CD14-positive monocyte (primary cell): ENCODE measurements around the gene SPIRE2. TPM values are rescaled to one million over a fixed set of nuclear protein-coding genes. Genes with fewer than 3 reads are reported as not detected.

ENCODE experiments used
- DNase-seq, 3 donors: peaks; one replicate each; pipeline ENCODE4 v3.0.0-alpha.2; 2011 to 2022
- H2AFZ ChIP-seq: 2 replicates; pipeline ENCODE4 v1.6.0; 2012; ENCODE audit warnings: mild to moderate bottlenecking, low read depth, low read length, inconsistent platforms; ENCODE audit not compliant: insufficient read depth, poor library complexity, severe bottlenecking
- H3K27ac ChIP-seq, 2 donors: 1 replicate in 1 of 2; 2 replicates in 1 of 2; pipeline ENCODE4 v1.5.1; 2012 to 2013; ENCODE audit warnings: low read length in 2 of 2, control low read depth in 1 of 2, inconsistent platforms in 1 of 2, low read depth in 1 of 2, mild to moderate bottlenecking in 1 of 2
- H3K27me3 ChIP-seq, 2 donors: one replicate each; pipeline versions ENCODE4 v1.6.0 to v1.6.1; 2011 to 2013; ENCODE audit warnings: low read length in 2 of 2; ENCODE audit not compliant: control insufficient read depth in 2 of 2, insufficient read depth in 2 of 2
- H3K36me3 ChIP-seq, 2 donors: replicated peaks in 1 of 2; 1 replicate in 1 of 2; 2 replicates in 1 of 2; pipeline versions ENCODE4 v1.5.1 to v1.6.1; 2012 to 2013; ENCODE audit warnings: low read length in 2 of 2, control low read depth in 1 of 2, inconsistent platforms in 1 of 2, mild to moderate bottlenecking in 1 of 2; ENCODE audit not compliant: insufficient read depth in 2 of 2, control insufficient read depth in 1 of 2
- H3K4me1 ChIP-seq, 2 donors: 1 replicate in 1 of 2; 2 replicates in 1 of 2; pipeline versions ENCODE4 v1.5.1 to v1.6.1; 2012 to 2013; ENCODE audit warnings: low read length in 2 of 2, control low read depth in 1 of 2, inconsistent platforms in 1 of 2, mild to moderate bottlenecking in 1 of 2, moderate library complexity in 1 of 2; ENCODE audit not compliant: insufficient read depth in 2 of 2, control insufficient read depth in 1 of 2
- H3K4me2 ChIP-seq: replicated peaks from 2 replicates; pipeline ENCODE3; 2012; ENCODE audit warnings: low read length, moderate library complexity, mild to moderate bottlenecking; ENCODE audit not compliant: poor library complexity, severe bottlenecking; ENCODE audit errors: extremely low read depth
- H3K4me3 ChIP-seq, 3 experiments: fragments of 200-600 bp in 1 of 3; sonication (generic) in 1 of 3; replicated peaks in 1 of 3; 1 replicate in 2 of 3; 2 replicates in 1 of 3; pipeline ENCODE4 v1.5.1; 2011 to 2013; ENCODE audit warnings: low read length in 3 of 3, mild to moderate bottlenecking in 3 of 3, control low read depth in 2 of 3, low read depth in 2 of 3, inconsistent platforms in 1 of 3, moderate library complexity in 1 of 3
- H3K79me2 ChIP-seq: 2 replicates; pipeline ENCODE4 v1.6.0; 2012; ENCODE audit warnings: mild to moderate bottlenecking, control low read depth, inconsistent platforms, low read length, moderate library complexity; ENCODE audit not compliant: insufficient read depth
- H3K9ac ChIP-seq: 2 replicates; pipeline ENCODE4 v1.6.0; 2017; ENCODE audit warnings: low read length, mild to moderate bottlenecking; ENCODE audit not compliant: insufficient read depth, poor library complexity, severe bottlenecking
- H3K9me3 ChIP-seq, 2 donors: replicated peaks in 1 of 2; 1 replicate in 1 of 2; 2 replicates in 1 of 2; pipeline versions ENCODE4 v1.5.1 to v1.6.1; 2012 to 2013; ENCODE audit warnings: low read length in 2 of 2, control low read depth in 1 of 2; ENCODE audit not compliant: control insufficient read depth in 1 of 2, insufficient read depth in 1 of 2
- H4K20me1 ChIP-seq: 2 replicates; pipeline ENCODE4 v1.6.0; 2012; ENCODE audit warnings: mild to moderate bottlenecking, low read length, control low read depth, moderate library complexity; ENCODE audit not compliant: insufficient read depth
- H3K27ac Mint-ChIP-seq, 7 donors: one replicate each; pipeline ENCODE4 v1.8.0; 2020; ENCODE audit warnings: mild to moderate bottlenecking in 7 of 7, mixed read lengths in 7 of 7, moderate library complexity in 6 of 7, inconsistent platforms in 2 of 7
- H3K27me3 Mint-ChIP-seq, 3 donors: one replicate each; pipeline ENCODE4 v1.8.0; 2021 to 2022; ENCODE audit warnings: low read depth in 3 of 3, mild to moderate bottlenecking in 3 of 3, mixed read lengths in 3 of 3, moderate library complexity in 3 of 3, inconsistent platforms in 1 of 3
- H3K36me3 Mint-ChIP-seq, 2 donors: one replicate each; pipeline ENCODE4 v1.8.0; 2020; ENCODE audit warnings: mixed read lengths in 2 of 2, inconsistent platforms in 1 of 2, mild to moderate bottlenecking in 1 of 2
- H3K4me1 Mint-ChIP-seq: one replicate; pipeline ENCODE4 v1.8.0; 2020; ENCODE audit warnings: mild to moderate bottlenecking, mixed read lengths
- H3K4me3 Mint-ChIP-seq, 2 donors: one replicate each; pipeline ENCODE4 v1.8.0; 2020; ENCODE audit warnings: mild to moderate bottlenecking in 2 of 2, mixed read lengths in 2 of 2, moderate library complexity in 1 of 2
- H3K9me3 Mint-ChIP-seq, 7 donors: one replicate each; pipeline ENCODE4 v1.8.0; 2020 to 2022; ENCODE audit warnings: mixed read lengths in 7 of 7, mild to moderate bottlenecking in 6 of 7, moderate library complexity in 6 of 7, inconsistent platforms in 2 of 7
- WGBS: methylation state at CpG from one replicate; pipeline ENCODE4 v1.1.5; 2013; ENCODE audit warnings: missing lambda C conversion rate; ENCODE audit not compliant: insufficient coverage; 5-methylcytosine and 5-hydroxymethylcytosine counted together
- intact Hi-C, 2 donors: fragments of 100-400 bp; cut with micrococcal nuclease; formaldehyde crosslinking; loops; one replicate each; pipeline versions ENCODE4 v1.15.0 to v1.15.1; 2023
- polyA plus RNA-seq, 3 donors: library from polyadenylated mRNA; depleted of rRNA in 1 of 3; unstranded in 2 of 3; stranded (reverse) in 1 of 3; fragments of 300-500 nt in 2 of 3; fragments of >200 nt in 1 of 3; fragmentation: Illumina TruSeq in 2 of 3; gene quantifications; 1 replicate in 2 of 3; 2 replicates in 1 of 3; pipeline ENCODE4 v1.2.3, GENCODE V29; 2012 to 2021
- TF ChIP-seq, protein P1 (sequence below): fragments of 200-600 bp; IDR thresholded peaks from one replicate; pipeline ENCODE4 v1.8.0; 2022; ENCODE audit warnings: antibody characterized with exemption, mild to moderate bottlenecking

Gene SPIRE2
- polyA plus RNA-seq, 3 donors = 0.09 to 1.2 TPM; not detected in 1

DNA sequence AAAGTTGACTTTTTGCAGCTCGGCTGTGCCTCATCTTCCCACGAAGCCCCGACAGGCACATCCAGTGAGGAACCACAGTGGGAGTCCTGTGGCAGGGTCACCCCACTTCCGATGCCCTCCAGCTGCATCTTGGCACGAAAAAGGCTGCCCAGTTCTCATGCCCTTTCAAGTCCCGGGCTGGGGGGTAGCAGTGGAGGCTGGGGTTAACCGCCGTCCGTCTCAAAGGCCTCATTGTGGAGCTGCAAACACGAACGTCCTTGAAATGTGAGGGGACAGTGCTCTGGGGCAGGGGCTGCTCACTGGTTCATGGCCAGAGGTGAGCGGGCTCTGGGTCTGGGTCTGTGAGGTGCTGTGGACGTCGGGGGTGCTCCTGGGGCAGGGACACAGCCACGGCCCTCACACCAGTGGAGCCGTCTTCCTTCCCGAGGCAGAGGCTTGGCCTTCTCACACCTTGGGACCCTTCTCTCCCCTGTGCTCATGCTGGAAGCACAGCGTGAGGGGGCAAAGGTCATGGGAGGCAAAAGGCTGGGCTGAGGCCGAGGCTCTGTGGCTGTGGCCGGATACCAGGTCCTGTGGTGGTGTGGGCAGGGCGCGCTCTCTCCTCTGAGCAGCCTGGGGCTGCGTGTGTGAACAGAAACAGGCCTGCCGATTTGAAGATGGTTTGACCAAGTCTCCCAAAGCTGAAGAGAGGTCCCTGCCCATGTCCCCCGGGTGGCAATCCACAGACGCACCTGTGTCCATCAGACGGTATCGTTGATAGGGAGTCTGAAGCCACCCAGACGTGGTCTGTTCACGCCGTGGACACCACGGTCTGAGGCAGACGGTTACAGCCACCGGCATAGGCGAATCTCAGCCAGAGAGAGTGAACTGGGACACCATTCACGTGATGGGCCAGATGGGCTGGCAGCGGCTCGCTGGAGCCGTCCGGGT, 87.3 kb downstream of the SPIRE2 start:
- 95% methylated on average over 38 of the region's 40 CpGs for WGBS
- H3K79me2 ChIP-seq = no peaks in the 10 kb centered on the region
- H3K27ac ChIP-seq = no peak overlapping the region
- H3K4me3 ChIP-seq = no peak overlapping the region
- peaks cover 10 to 15% of the 10 kb centered on the region in 2 donors for H3K36me3 ChIP-seq
- DNase-seq = no peak
- H3K4me1 ChIP-seq = peaks cover 16 to 19% of the 10 kb centered on the region in 2 donors
- Mint-ChIP-seq H3K27me3 (peaks cover 26 to 48% (median 27%) of the 10 kb centered on the region in 3 donors), H3K27ac (peak overlapping the region in 1 of 7 donors; percentile 49), H3K9me3 (peaks cover 0 to 11% (median 0%) of the 10 kb centered on the region in 7 donors), H3K4me3 (no peak overlapping the region), H3K36me3 (peaks cover 8 to 20% of the 10 kb centered on the region in 2 donors), H3K4me1 (peaks cover 16% of the 10 kb centered on the region)
- intact Hi-C loops = no loop called here
- H3K9ac ChIP-seq = no peak overlapping the region
- H4K20me1 ChIP-seq = peaks cover 28% of the 10 kb centered on the region
- H3K4me2 ChIP-seq = no peak overlapping the region
- TF ChIP-seq, protein P1, sequence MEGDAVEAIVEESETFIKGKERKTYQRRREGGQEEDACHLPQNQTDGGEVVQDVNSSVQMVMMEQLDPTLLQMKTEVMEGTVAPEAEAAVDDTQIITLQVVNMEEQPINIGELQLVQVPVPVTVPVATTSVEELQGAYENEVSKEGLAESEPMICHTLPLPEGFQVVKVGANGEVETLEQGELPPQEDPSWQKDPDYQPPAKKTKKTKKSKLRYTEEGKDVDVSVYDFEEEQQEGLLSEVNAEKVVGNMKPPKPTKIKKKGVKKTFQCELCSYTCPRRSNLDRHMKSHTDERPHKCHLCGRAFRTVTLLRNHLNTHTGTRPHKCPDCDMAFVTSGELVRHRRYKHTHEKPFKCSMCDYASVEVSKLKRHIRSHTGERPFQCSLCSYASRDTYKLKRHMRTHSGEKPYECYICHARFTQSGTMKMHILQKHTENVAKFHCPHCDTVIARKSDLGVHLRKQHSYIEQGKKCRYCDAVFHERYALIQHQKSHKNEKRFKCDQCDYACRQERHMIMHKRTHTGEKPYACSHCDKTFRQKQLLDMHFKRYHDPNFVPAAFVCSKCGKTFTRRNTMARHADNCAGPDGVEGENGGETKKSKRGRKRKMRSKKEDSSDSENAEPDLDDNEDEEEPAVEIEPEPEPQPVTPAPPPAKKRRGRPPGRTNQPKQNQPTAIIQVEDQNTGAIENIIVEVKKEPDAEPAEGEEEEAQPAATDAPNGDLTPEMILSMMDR = no peak
- H2AFZ ChIP-seq = no peak overlapping the region
- H3K27me3 ChIP-seq = peaks cover 0 to 26% of the 10 kb centered on the region in 2 donors
- H3K9me3 ChIP-seq = no peaks in the 10 kb centered on the region

DNA sequence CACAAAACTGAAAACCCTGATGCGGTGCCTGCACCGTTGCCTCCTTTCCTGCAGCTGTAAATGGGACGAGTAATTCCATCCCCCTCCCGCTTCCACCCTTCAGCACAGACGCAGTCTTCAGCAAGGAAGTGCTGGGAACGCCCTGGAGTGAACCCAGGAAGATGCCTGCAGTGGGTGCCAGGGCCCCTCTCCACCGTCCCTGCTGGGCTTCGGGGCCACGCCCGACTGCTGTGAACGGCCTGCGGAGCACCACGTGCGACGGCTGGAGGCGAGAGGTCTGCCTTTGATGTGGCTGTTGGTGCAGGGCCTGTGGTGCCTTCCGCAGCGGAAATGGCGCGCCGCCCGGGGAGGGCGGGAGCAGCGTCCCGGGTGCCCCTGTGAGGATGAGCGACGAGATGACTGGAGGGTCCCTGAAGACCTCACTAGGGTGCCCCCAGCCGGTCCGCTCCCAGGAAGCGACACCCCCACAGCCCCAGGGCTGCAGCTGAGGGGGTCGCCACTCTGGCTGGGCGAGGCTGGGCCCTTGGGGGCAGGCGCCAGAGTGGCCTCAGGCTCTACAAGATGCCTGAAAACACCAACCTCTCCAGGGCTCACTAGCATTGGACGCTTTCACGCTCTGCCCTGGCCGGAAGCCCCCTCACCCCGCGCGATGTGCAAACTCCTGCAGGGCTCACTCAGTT, 89.6 kb downstream of the SPIRE2 start:
- H3K27me3 ChIP-seq = peaks cover 9 to 50% of the 10 kb centered on the region in 2 donors
- TF ChIP-seq, protein P1 = no peak
- DNase-seq = peak; percentile 21 to 60 (median 59)
- Mint-ChIP-seq H3K27me3 (peaks cover 48 to 71% (median 50%) of the 10 kb centered on the region in 3 donors), H3K4me1 (peaks cover 28% of the 10 kb centered on the region), H3K9me3 (peaks cover 0 to 13% (median 2%) of the 10 kb centered on the region in 7 donors), H3K27ac (no peak overlapping the region), H3K36me3 (no peaks in the 10 kb centered on the region), H3K4me3 (peak overlapping the region; percentile 70 to 88)
- H3K79me2 ChIP-seq = no peaks in the 10 kb centered on the region
- 0% methylated on average over 37 of the region's 39 CpGs for WGBS
- H3K9me3 ChIP-seq = peaks cover 0 to 11% of the 10 kb centered on the region in 2 donors
- H4K20me1 ChIP-seq = peaks cover 7% of the 10 kb centered on the region
- H3K27ac ChIP-seq = no peak overlapping the region
- H3K4me1 ChIP-seq = peaks cover 29 to 34% of the 10 kb centered on the region in 2 donors
- no peaks in the 10 kb centered on the region for H3K36me3 ChIP-seq
- H2AFZ ChIP-seq = peak overlapping the region; percentile 83
- peak overlapping the region; percentile 2 to 68 (median 21) for H3K4me3 ChIP-seq
- peak overlapping the region; percentile 80 for H3K4me2 ChIP-seq
- peak overlapping the region; percentile 21 for H3K9ac ChIP-seq
- intact Hi-C loops = no loop called here
